Activated gamma-delta T cell (primary cell): ENCODE data around the gene LEKR1.
"Not testable (repeated sequence)": the region's sequence is repeated elsewhere in the genome, so short reads cannot be mapped to it uniquely, and the experiment has no call there.

Source experiments
- DNase-seq: peaks from one replicate; lab custom pipeline; 2025; lab: John Stamatoyannopoulos, UW

Gene LEKR1

DNA sequence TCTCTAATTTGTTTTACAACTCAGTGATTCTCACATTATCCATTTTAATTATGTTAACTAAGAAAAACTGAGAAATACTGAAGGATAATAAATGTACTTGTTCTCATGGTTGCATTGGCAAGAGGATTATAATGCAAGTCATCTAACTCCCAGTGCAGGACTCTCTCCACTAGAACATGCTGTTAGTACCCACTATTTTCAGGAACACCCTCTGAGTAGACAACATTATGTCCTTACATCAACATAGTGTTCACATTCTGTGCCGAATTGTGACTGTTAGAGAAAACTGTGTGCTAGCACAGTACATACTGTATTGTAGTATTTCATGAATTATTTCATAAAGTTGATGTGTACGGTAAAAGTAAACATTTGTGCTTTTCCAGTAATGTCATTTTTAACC is 80.1 kb downstream of the LEKR1 start:
- no peak for DNase-seq

DNA sequence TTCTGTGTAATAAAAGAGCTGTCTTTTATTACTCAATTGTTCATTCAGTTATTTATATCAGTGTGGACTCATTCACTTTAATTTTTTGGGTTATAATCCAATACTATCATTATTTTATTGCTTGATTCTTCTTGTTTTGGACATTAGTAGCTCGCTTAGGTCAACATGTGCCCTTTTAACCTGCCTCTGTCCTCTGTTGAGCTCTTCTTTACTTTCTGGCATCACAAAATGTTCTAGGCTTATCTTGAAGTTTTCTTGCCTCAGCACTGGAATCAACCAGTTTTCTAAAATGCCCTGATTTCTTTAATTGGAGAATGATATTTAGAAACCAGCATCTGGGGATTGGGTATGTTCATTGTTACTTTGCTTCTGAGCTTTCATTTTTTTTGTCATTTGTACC is 82.2 kb downstream of the LEKR1 start:
- no peak for DNase-seq

DNA sequence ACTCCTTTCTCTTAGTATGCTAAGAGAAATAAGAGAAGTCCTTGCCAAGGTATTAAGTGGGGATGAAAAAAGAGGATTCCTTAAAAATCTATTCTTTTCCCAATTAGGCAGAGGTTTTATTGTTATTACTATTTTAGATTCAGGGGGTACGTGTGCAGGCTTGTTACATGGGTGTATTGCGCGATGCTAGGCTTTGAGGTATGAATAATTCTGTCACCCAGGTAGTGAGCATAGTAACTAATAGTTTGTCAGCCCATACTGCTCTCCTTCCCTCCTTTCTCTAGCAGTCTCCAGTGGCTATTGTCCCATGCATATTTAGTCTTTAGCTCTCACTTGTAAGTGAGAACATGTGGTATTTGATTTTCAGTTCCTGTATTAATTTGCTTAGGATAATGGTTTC is 83.9 kb downstream of the LEKR1 start:
- no peak for DNase-seq

DNA sequence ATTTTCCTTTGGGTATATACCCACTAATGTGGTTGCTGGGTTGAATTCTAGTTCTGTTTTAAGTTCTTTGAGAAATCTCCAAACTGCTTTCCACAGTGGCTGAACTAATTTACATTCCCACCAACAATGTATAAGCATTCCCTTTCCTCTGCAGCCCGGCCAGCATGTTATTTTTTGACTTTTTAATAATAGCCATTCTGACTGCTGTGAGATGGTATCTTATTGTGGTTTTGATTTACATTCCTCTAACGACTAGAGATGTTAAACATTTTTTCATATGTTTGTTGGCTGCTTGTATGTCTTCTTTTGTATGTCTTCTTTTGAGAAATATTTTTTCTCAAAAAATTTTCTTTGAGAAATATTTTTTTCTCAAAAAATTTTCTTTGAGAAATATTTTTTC is 84.7 kb downstream of the LEKR1 start:
- not testable (repeated sequence) for DNase-seq

DNA sequence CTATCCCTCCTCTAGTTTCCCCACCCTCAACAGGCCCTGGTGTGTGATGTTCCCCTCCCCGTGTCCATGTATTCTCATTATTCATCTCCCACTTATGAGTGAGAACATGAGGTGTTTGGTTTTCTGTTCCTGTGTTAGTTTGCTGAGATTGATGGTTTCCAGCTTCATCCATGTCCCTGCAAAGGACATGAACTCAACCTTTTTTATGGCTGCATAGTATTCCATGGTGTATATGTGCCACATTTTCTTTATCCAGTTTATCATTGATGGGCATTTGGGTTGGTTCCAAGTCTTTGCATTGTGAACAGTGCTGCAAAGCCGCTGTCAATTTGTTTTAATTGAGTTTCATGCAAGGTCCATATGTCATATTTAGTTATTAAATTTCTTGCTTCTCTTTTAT is 88.1 kb downstream of the LEKR1 start:
- DNase-seq, result not testable (repeated sequence)

DNA sequence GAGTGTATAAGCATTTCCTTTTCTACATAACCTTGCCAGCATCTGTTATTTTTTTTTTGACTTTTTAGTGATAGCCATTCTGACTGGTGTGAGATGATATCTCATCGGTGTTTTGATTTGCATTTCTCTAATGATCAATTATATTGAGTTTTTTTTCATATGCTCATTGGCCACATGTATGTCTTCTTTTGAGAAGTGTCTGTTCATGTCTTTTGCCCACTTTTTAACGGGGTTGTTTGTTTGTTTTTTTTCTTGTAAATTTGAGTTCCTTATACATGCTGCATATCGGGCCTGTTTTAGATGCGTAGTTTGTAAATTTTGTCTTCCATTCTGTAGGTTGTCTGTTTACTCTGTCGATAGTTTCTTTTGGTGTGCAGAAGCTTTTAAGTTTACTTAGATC is 89.2 kb downstream of the LEKR1 start:
- DNase-seq, result no peak

DNA sequence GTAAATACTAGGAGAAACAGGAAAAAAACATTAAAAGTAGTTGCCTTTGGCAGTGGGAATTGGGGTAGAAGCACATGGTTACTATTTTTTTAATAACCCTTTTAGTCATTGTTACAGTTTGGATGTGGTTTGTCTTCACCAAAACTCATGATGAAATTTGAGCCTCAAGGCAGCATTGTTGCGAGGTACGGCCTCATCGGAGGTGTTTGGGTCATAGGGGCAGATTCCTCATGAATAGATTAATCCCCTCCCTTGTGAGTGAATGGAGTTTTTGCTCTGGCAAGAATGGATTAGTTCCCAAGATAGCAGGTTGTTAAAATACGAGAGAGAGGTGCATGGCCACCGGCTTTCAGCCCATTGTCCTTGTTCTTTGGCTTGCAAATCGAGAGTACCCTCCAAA is 92.6 kb downstream of the LEKR1 start:
- no peak for DNase-seq

DNA sequence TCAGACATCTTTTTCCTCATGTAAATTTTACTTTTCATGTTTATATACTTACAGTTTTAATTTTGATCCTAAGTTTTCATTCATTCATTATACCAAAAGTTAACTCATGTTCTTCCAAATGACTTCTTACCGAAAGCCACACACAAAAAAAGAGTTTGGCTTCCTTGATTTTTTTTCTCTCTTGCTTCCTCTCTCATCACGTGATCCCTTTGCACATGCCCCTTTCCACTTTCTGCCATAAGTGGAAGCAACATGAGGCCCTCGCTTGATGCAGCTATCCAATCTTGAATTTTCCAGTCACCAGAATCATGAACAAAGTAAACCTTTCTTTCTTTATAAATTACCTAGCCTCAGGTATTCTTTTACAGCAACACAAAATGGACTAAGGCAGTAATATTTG is 93.7 kb downstream of the LEKR1 start:
- DNase-seq, result no peak

DNA sequence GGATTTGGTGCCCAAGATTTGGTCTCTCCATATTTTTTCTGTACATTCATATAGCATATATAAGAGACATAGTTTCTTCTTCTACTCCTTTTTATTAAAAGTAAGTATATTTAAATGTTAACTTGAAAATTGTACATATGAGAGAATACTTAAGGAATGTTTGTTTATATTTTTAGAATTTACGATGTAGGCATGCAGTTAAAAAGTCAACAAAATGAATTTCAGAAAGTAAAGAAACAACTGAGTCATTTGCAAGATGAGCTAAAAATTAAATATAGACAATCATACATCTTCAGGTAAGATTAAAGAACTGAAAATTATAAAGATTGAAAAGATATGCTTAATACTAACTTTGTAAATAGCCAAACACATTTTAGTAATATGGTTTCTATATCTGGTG is 94.2 kb downstream of the LEKR1 start:
- no peak for DNase-seq

DNA sequence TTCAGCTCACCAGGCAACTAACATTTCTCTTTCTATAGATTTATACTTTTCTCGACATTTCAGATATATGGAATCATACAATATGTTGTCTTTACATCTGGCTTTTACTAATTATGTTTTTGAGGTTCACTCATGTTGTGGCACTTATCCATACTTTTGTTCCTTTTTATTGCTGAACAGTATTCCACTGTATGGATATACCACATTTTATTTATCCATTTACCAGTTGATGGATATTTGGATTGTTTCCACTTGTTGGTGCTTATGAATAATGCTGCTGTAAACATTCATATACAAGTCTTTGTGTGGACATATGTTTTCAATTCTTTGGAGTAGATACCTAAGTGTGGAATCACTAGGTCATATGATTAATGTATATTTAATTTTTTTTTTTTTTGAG is 97.2 kb downstream of the LEKR1 start:
- no peak for DNase-seq

DNA sequence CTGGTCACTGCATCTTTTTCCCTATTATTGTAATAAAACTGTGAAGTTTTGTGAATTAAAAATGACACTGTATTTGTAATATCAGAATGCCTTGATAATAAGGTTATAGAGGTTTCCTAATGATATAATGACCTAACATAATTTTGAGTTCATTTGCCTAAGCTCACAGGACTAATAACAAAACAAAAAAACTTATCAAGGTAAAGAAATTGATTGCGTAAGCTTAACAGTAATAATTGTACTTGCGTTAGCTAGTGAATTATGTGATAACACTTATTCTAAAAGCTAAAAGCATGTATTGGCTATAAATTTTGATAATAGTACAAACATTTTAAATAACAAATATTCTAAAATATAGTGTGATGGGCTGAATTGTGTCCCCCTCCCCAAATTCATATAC is 112.6 kb downstream of the LEKR1 start:
- no peak for DNase-seq

DNA sequence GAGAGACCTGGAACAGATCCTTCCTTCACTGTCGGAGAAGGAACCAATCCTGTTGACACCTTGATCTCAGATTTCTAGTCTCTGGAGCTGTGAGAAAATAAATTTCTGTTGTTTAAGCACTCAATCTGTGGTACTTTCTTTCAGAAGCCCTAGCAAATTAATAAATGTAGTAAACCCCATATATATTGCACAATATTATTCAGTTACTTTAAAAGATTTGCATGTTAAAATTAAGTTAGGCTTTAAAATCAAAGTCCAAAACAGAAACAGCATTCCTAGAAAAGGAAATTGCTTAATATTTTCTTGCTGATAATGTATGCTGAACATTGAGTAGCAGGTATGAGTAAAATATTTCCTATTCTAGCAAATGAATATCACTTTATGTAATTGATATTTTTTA is 113.2 kb downstream of the LEKR1 start:
- DNase-seq, result no peak

DNA sequence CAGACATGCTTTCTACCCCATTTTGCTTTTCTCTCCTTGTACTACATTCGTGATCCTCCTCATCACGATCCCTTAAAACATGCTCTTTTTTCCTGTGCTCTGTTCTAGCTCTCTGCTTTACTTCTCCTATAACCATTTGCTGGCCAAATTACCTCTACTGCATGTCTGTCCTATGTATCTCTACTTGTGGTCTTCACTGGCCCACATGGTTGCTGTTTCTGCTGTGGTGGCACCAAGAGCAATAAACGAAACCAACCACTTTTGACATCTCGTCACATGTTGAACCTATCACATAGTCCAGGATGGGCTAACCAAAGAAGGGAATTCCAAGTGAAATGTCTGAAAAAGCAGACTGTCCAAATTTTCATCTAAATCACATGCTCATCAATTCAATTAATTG is 115.2 kb downstream of the LEKR1 start:
- DNase-seq, result no peak

DNA sequence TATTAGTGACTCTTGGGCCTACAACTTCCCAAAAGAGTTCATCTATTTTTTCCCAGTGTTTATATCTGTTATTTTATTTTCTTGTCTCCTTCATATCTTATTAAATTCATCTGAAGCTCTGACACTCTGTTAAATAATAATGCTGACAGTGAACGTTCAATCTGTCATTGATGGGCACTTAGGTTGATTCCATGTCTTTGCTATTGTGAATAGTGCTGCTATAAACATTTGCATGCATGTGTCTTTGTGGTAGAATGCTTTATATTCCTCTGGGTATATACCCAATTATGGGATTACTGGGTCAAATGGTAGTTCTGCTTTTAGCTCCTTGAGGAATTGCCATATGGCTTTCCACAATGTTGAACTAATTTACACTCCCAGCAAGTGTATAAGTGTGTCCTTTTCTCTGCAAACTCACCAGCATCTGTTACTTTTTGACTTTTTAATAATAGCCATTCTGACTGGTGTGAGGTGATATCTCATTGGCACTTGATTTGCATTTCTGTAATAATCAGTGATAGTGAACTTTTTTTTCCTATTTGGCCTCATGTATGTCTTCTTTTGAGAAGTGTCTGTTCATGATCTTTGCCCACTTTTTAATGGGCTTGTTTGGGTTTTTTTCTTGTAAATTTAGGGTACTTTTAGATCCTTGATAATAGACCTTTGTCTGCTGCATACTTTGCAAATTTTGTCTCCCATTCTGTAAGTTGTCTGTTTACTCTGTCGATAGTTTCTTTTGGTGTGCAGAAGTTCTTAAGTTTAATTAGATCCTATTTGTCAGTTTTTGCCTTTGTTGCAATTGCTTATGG is 122.5 kb downstream of the LEKR1 start:
- no peak for DNase-seq

DNA sequence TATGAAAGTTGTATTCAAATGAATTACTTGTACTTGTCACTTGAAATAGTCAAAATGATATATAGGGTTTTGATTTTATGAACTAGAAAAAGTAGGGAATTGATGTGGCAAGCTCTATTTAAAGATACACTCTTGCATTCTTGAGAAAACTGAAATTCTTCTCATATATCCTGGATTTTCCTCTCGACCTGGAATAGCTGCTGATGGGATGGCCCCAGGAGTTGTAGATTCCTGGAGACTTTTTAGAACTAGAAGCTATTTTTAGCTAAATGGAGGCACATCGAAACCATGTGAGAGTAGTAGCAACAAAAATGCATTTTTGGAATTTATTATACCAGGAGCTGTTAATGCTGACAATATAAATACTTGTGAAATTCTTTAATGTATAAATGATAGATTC is 125.9 kb downstream of the LEKR1 start:
- no peak for DNase-seq

DNA sequence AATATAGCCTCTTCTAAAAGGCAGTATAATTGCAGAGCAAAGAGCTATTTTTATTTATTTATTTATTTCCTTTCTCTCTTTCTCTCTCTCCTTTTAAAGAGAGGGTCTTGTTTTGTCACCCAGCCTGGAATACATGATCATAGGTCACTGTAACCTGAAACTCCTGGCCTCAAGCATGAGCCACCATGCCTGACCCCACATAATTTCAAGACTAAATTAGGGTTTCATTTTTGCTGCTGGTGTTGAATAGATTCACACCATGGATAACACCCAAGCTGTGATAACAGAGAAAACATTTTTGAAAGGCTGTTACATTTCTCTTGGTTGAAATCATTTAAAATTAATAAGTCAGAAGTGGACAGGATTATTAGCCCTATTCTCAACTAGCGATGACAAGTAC is 131.6 kb downstream of the LEKR1 start:
- DNase-seq, result no peak

DNA sequence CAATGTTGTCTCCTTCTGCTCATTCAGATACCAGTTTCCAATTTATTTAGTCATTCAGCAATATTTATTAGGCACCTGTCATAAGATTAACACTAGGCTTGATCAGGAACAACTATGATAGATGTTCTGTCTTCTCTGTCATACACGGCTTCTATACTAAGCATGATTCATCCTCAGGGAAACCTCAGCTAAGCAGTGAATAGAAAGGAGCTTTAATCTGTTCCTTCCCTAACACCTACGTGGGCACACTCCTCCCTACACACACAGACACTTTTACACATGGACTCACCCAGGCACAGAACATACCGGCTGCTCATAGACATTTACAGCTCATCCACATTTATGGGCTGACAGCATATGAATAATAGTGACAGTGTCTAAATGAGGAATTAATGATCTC is 136.9 kb downstream of the LEKR1 start:
- DNase-seq, result no peak

DNA sequence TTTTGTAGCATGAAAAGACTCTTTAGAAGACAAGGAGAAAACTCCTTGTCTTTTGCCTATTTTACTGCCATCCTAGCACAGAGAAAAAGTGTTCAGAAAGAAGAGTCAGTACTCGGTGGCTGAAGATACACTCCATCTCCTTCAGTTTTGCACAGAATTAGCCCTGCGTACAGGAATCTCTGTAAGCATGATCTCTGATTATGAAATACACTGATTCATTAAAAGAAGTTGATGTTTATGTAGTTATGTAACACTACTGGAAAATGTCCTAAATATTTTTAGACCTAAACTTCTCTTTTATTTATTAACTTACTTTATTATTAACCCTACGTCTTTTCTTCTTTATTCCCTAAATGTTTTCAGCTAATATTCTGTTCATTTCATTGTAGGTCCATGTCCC is 138.4 kb downstream of the LEKR1 start:
- no peak for DNase-seq

DNA sequence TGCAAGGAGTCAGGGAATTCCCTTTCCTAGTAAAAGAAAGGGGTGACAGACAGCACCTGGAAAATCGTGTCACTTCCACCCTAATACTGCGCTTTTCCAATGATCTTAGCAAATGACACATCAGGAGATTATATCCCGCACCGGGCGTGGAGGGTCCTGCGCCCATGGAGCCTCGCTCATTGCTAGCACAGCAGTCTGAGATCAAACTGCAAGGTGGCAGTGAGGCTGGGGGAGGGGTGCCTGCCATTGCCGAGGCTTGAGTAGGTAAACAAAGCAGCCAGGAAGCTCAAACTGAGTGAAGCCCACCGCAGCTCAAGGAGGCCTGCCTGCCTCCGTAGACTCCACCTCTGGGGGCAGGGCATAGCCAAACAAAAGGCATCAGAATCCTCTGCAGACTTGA is 140.2 kb downstream of the LEKR1 start:
- DNase-seq, result peak; percentile 3

DNA sequence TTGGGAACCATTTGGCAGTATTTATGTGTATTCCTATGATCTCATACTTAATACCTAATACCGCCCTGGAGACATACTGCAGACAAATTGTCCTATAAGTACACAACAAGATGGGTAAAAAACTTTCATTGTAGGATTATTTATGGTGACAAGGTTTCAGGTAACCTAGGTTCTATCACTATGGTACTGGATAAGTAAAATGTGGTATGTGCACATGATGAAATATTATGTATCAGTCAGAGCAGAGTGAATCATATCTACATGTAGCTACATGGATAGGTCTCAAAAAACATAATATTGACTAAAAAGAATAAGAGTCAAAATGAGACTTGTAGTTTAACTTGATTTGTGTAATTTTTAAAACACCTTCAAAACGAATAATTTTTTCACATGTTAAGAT is 147.8 kb downstream of the LEKR1 start:
- DNase-seq, result no peak

DNA sequence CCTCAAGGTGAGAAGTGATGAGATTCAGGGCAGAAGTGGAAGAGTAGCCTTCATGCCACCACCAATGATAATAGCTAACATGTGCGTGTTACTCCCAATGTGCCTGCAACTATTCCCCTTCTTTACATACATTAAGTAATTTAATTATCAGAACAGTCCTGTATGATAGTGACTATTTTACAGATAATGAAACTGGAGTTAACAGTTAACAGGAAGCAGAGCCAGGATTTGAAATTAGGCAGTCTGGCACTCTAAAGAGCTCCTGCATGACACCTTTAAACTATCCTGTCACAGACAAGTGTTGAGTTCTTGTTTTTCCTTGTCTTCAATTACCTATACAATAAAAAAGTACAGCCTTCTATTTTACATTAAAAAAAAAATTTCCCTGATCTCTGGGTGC is 148.8 kb downstream of the LEKR1 start:
- no peak for DNase-seq

DNA sequence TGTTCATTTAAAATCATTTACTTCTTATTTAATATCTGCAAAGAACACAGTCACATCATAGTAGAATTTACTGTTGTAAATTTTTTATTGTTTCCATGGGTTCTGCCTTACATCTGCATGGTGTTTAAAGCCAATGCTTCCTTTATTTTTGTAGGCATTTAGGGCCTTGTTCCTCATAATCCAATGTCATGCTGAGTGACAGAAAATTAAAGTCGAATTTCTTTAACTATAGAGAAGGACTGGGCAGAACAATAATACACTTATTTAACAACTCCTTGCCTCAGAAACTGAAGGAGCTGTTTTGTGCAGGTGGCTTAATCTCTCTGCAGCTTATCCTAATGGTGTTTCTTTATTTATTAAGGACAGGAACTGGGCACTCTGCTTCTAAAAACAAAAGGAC is 149.6 kb downstream of the LEKR1 start:
- no peak for DNase-seq

DNA sequence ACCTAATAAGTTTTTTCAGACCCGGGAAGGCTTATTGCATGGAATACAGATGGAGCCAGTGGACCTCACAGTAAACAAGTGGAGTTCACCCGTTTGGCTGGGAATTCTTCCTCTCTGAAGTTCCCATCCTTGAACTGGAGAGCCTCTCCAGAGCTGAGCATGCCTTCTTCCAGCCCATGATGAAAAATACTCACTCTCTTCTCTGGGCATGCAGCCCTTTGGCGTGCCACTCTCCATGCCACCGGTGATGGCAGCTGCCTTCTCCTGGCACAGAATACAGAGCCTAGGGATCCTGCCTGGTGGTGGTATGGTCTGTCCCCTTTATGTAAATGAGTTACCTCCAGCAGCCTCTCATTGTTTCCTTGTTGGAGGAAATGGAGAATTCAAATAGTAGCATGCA is 150.8 kb downstream of the LEKR1 start:
- no peak for DNase-seq

DNA sequence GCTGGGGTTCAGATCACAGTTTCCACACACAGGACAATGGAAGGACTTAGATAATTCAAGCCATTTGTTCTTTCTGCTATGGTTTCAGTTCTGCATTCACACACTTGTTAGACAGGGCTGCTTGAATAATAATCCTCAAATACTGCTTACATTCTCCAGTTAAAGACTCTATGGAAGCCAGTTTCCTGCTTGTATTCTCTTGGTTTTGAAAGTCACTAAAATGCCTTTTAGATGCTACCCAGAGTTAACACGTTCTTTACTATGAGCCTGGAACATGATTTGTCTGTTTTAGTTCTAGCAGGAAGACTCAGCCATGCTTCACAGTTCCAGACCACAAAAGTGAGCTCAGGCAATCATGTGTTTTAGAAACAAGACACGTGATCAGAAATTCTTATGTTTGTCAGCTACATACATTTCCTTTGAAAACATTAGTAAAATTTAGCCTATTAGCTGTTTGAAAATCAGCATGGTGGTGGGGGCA is 152.4 kb downstream of the LEKR1 start:
- no peak for DNase-seq
